Measurements from ENCODE around the gene ELL.

Gene ELL

DNA sequence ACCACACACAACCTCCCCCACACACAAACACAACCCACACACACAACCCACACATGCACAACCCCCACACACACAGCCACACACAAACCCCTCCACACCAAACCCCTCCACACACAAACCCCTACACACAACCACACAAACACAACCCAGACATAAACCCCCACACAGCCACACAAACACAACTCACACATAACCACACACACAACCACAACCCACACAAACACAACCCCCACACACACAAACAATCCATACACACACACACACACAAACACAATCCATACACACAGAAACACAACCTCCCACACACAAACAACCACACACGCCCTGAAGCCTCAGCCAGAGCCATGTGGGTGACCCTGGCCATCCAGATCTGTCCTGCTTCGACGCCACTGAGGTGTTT is 53.9 kb downstream of the ELL start:
- no peaks in the 10 kb centered on the region for H3K4me1 ChIP-seq (ENCODE audit: low read length)
- H2AFZ ChIP-seq (ENCODE audit: low read depth, low read length) = no peak overlapping the region
- no peak overlapping the region for H3K27ac ChIP-seq (ENCODE audit: low read length)
- peaks cover 77% of the 10 kb centered on the region for H4K20me1 ChIP-seq (ENCODE audit: insufficient read depth, low read length)
- peaks cover 49% of the 10 kb centered on the region for H3K79me2 ChIP-seq (ENCODE audit: low read length)
- H3K4me3 ChIP-seq (ENCODE audit: low read length) = no peak overlapping the region
- H3K9me3 ChIP-seq (ENCODE audit: insufficient read depth, low read length) = no peaks in the 10 kb centered on the region
- no peak overlapping the region for H3K9ac ChIP-seq (ENCODE audit: low read length)
- H3K36me3 ChIP-seq (replicated peaks; ENCODE audit: low read depth, low read length) = peaks cover 27% of the 10 kb centered on the region
- no peak overlapping the region for H3K4me2 ChIP-seq (ENCODE audit: low read length)
- TF ChIP-seq, protein P1, sequence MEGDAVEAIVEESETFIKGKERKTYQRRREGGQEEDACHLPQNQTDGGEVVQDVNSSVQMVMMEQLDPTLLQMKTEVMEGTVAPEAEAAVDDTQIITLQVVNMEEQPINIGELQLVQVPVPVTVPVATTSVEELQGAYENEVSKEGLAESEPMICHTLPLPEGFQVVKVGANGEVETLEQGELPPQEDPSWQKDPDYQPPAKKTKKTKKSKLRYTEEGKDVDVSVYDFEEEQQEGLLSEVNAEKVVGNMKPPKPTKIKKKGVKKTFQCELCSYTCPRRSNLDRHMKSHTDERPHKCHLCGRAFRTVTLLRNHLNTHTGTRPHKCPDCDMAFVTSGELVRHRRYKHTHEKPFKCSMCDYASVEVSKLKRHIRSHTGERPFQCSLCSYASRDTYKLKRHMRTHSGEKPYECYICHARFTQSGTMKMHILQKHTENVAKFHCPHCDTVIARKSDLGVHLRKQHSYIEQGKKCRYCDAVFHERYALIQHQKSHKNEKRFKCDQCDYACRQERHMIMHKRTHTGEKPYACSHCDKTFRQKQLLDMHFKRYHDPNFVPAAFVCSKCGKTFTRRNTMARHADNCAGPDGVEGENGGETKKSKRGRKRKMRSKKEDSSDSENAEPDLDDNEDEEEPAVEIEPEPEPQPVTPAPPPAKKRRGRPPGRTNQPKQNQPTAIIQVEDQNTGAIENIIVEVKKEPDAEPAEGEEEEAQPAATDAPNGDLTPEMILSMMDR (IDR thresholded peaks at IDR 0.05; ENCODE audit: low read depth, low read length) = no peak
- TF ChIP-seq EZH2phosphoT487 (IDR thresholded peaks at IDR 0.05; ENCODE audit: low read depth) = no peak
- H3K27me3 ChIP-seq (ENCODE audit: low read depth, low read length) = no peaks in the 10 kb centered on the region

- peaks cover 67% of the 10 kb centered on the region for H4K20me1 ChIP-seq (ENCODE audit: insufficient read depth, low read length)
- H3K36me3 ChIP-seq (replicated peaks; ENCODE audit: low read depth, low read length) = peaks cover 29% of the 10 kb centered on the region
Measured at GRCh38 chr19:18466354-18466753, 55.5 kb downstream of the ELL start.

DNA sequence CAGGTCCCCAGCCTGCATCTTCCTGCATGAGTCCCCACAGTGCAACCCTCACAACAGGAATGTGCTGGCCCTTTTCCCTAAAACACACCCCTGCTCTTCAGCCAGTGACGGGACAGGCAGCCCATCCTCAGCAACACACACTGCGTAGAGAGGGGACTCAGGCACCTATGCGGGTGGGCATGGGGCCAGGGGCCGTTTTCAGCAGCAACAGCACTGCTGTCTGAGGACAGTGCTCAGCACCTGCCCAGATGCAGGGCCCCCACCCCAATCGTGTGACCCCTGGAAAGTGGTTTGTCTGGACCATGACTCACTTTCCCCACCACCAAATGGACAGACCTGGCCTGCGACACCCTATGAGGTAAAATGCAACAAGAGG is 55.9 kb downstream of the ELL start:
- Histone ChIP-seq H3K27ac (ENCODE audit: low read length) (no peak overlapping the region), H3K4me2 (ENCODE audit: low read length) (no peak overlapping the region), H3K9me3 (ENCODE audit: insufficient read depth, low read length) (no peaks in the 10 kb centered on the region), H4K20me1 (ENCODE audit: insufficient read depth, low read length) (peaks cover 70% of the 10 kb centered on the region), H3K9ac (ENCODE audit: low read length) (no peak overlapping the region), H3K79me2 (ENCODE audit: low read length) (peaks cover 41% of the 10 kb centered on the region), H3K4me3 (ENCODE audit: low read length) (no peak overlapping the region), H2AFZ (ENCODE audit: low read depth, low read length) (no peak overlapping the region), H3K36me3 (replicated peaks; ENCODE audit: low read depth, low read length) (peaks cover 31% of the 10 kb centered on the region), H3K27me3 (ENCODE audit: low read depth, low read length) (no peaks in the 10 kb centered on the region), H3K4me1 (ENCODE audit: low read length) (no peaks in the 10 kb centered on the region)
- TF ChIP-seq EZH2phosphoT487 (IDR thresholded peaks at IDR 0.05; ENCODE audit: low read depth) = no peak
- TF ChIP-seq, protein P1 (IDR thresholded peaks at IDR 0.05; ENCODE audit: low read depth, low read length) = no peak

More at GRCh38 chr19:18466354-18466753, 55.5 kb downstream of the ELL start:
- Histone ChIP-seq H3K4me3 (ENCODE audit: low read length) (no peak overlapping the region), H3K9ac (ENCODE audit: low read length) (no peak overlapping the region), H3K4me2 (ENCODE audit: low read length) (no peak overlapping the region), H3K9me3 (ENCODE audit: insufficient read depth, low read length) (no peaks in the 10 kb centered on the region), H3K27me3 (ENCODE audit: low read depth, low read length) (no peaks in the 10 kb centered on the region), H3K79me2 (ENCODE audit: low read length) (peaks cover 41% of the 10 kb centered on the region), H3K27ac (ENCODE audit: low read length) (no peak overlapping the region), H2AFZ (ENCODE audit: low read depth, low read length) (no peak overlapping the region), H3K4me1 (ENCODE audit: low read length) (no peaks in the 10 kb centered on the region)
- TF ChIP-seq, protein P1 (IDR thresholded peaks at IDR 0.05; ENCODE audit: low read depth, low read length) = no peak
- no peak for TF ChIP-seq EZH2phosphoT487 (IDR thresholded peaks at IDR 0.05; ENCODE audit: low read depth)

DNA sequence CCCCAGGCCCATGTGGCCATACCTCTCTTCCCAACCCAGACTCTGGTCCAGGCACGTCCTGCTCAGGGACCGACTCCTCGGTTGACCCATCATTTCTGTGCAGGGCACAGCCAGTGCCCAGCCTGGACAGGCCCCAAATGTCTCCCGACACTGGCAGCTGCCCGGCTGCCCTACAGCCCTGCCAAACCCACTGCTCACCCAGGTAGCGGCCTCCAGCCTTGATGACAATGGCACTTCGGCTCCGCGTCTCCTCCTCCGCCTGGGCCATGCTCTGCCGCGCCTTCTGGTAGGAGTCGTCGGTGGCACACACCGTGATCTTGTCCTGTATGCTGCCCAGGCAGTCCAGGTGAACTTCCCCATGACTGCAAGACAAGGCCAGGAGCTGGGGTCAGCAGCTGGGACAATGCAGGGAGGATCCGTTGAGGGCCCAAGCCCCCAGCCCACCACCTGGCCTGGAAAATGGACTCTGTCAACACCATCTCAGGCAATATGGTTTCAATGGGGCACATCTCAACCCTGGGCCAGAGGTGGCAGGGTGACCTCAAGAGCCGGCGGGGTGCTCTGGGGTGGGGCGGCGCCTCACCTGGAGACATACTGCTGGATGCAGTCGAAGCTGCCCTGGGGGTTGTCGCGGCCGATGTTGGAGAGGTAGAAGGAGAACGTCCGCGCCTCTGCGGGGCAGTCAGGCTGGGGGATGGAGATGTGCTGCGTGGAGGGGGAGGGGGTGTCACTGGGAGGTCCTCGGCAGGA is 56.5 kb downstream of the ELL start:
- peaks cover 65% of the 10 kb centered on the region for H4K20me1 ChIP-seq (ENCODE audit: insufficient read depth, low read length)
- no peak overlapping the region for H3K4me2 ChIP-seq (ENCODE audit: low read length)
- TF ChIP-seq, protein P1 (IDR thresholded peaks at IDR 0.05; ENCODE audit: low read depth, low read length) = no peak
- no peak for TF ChIP-seq EZH2phosphoT487 (IDR thresholded peaks at IDR 0.05; ENCODE audit: low read depth)
- no peaks in the 10 kb centered on the region for H3K4me1 ChIP-seq (ENCODE audit: low read length)
- no peak overlapping the region for H3K27ac ChIP-seq (ENCODE audit: low read length)
- no peak overlapping the region for H2AFZ ChIP-seq (ENCODE audit: low read depth, low read length)
- H3K79me2 ChIP-seq (ENCODE audit: low read length) = peaks cover 38% of the 10 kb centered on the region
- H3K9me3 ChIP-seq (ENCODE audit: insufficient read depth, low read length) = no peaks in the 10 kb centered on the region
- H3K4me3 ChIP-seq (ENCODE audit: low read length) = no peak overlapping the region
- H3K27me3 ChIP-seq (ENCODE audit: low read depth, low read length) = no peaks in the 10 kb centered on the region
- no peak overlapping the region for H3K9ac ChIP-seq (ENCODE audit: low read length)
- peaks cover 33% of the 10 kb centered on the region for H3K36me3 ChIP-seq (replicated peaks; ENCODE audit: low read depth, low read length)
